Transverse colon (tissue), 3 donors: Measurements from ENCODE around the gene BAIAP2L2.

ENCODE experiments used
- CTCF ChIP-seq, 5 experiments: fragments of 200-600 bp in 3 of 5; fragments of 450-650 bp in 2 of 5; sonication (generic) in 3 of 5; IDR thresholded peaks; 1 replicate in 2 of 5; 2 replicates in 3 of 5; pipeline ENCODE4 v1.5.1; 2016 to 2017; ENCODE audit warnings: antibody characterized with exemption in 5 of 5, inconsistent platforms in 3 of 5, mild to moderate bottlenecking in 2 of 5, moderate library complexity in 1 of 5
- EP300 ChIP-seq: sonication (generic); formaldehyde crosslinking; IDR thresholded peaks from one replicate; pipeline ENCODE4 v1.6.1; 2017; ENCODE audit warnings: antibody characterized with exemption, low read depth
- POLR2A ChIP-seq: fragments of 450-650 bp; IDR thresholded peaks from one replicate; pipeline ENCODE4 v1.6.1; 2016; ENCODE audit warnings: antibody characterized with exemption, mild to moderate bottlenecking, moderate library complexity

- TF ChIP-seq POLR2A (no peak), CTCF (IDR thresholded peaks at IDR 0.05) (no peak), EP300 (no peak)
Observed at GRCh38 chr22:38078046-38078840, 32.2 kb downstream of the BAIAP2L2 start.
